T-helper 2 cell treated with Interferon-gamma antibody and Interleukin-4, amounts not matched to agents 5 μg/mL and 100 μg/mL, for 36 hours (primary cell): ENCODE data around the gene KLHL36.

Source experiments
- DNase-seq: peaks from one replicate; pipeline ENCODE4 v3.0.0; 2021; ENCODE audit warnings: low spot score
- H3K27ac Mint-ChIP-seq: one replicate; pipeline ENCODE4 v1.8.0; 2021; ENCODE audit warnings: mild to moderate bottlenecking, mixed read lengths
- H3K27me3 Mint-ChIP-seq: one replicate; pipeline ENCODE4 v1.8.0; 2021; ENCODE audit warnings: low read depth, mixed read lengths
- H3K36me3 Mint-ChIP-seq: one replicate; pipeline ENCODE4 v1.8.0; 2021; ENCODE audit warnings: low read depth, mixed read lengths
- H3K4me1 Mint-ChIP-seq: one replicate; pipeline ENCODE4 v1.8.0; 2021; ENCODE audit warnings: low read depth, mixed read lengths
- H3K4me3 Mint-ChIP-seq: one replicate; pipeline ENCODE4 v1.8.0; 2022; ENCODE audit warnings: mild to moderate bottlenecking, moderate library complexity, mixed read lengths
- H3K9me3 Mint-ChIP-seq: one replicate; pipeline ENCODE4 v1.8.0; 2021; ENCODE audit warnings: mixed read lengths

KLHL36 gene

GRCh38 chr16:84661418-84662060, 13.2 kb downstream of the KLHL36 start:
- Mint-ChIP-seq H3K4me1 (peaks cover 3% of the 10 kb centered on the region), H3K9me3 (no peaks in the 10 kb centered on the region), H3K27ac (no peak overlapping the region), H3K27me3 (no peaks in the 10 kb centered on the region), H3K36me3 (peaks cover 56% of the 10 kb centered on the region), H3K4me3 (no peak overlapping the region)
- DNase-seq = no peak

DNA sequence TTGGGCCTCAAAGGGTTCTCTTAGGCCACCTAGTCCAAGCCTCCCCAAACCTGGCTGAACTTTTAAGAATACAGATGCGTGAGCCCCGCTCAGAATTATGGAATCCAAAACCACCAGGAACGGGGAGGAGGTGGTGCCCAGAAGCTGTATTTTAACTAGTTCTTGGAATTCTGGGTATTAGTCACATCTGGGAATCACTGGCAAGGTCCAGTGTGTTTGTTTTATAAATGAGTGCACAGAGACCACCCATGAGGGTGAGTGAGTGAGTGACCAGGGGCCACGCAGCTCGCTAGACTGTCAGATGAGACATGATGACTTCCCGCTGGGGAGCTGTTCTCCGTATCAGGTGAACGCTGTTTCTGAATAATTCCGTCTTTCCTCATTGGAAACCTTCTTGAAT, 14.2 kb downstream of the KLHL36 start:
- Mint-ChIP-seq H3K4me1 (no peaks in the 10 kb centered on the region), H3K4me3 (no peak overlapping the region), H3K27ac (no peak overlapping the region), H3K9me3 (no peaks in the 10 kb centered on the region), H3K36me3 (peaks cover 56% of the 10 kb centered on the region), H3K27me3 (no peaks in the 10 kb centered on the region)
- no peak for DNase-seq

DNA sequence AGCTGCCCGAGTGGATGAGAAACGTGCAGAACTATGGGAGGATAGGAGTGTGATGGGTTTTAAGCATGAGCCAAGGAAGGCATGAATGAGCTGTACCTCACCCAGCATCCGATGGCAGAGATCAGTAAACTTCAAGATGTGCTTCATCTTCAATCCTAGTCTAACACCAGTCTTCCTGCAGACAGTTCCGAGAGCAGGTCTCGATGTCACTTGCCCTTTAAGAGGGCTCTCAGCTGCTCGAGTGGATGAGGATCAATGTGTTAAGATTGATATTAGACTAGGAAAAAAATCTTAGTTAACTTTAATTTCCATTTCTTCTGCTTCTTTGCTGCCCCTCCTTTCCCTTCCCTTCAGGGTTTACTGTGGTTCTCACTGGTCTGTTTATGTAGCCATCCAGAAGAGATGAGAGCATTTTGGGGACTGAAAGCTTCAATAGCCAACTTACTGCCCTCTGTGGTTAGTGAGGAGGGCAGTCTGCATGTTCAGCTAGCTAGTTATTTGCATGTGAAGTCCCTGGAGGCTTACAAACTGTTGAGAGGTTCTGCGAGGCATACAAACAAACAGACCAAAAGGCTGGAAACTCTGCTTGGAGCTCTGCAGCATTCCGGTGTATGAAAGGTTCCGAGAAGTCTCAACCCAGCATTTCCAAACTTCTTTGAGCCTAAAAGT, 15.3 kb downstream of the KLHL36 start:
- H3K4me3 Mint-ChIP-seq = no peak overlapping the region
- no peaks in the 10 kb centered on the region for H3K4me1 Mint-ChIP-seq
- H3K36me3 Mint-ChIP-seq = peaks cover 47% of the 10 kb centered on the region
- H3K27me3 Mint-ChIP-seq = no peaks in the 10 kb centered on the region
- no peaks in the 10 kb centered on the region for H3K9me3 Mint-ChIP-seq
- H3K27ac Mint-ChIP-seq = no peak overlapping the region
- DNase-seq = no peak

- no peak overlapping the region for H3K4me3 Mint-ChIP-seq
- no peak for DNase-seq
Observed at GRCh38 chr16:84665359-84665758, 17.0 kb downstream of the KLHL36 start.

GRCh38 chr16:84665843-84666242, 17.5 kb downstream of the KLHL36 start:
- Mint-ChIP-seq H3K9me3 (no peaks in the 10 kb centered on the region), H3K27ac (no peak overlapping the region), H3K4me3 (no peak overlapping the region), H3K36me3 (peaks cover 35% of the 10 kb centered on the region), H3K4me1 (no peaks in the 10 kb centered on the region), H3K27me3 (no peaks in the 10 kb centered on the region)
- no peak for DNase-seq

More at GRCh38 chr16:84665359-84665758, 17.0 kb downstream of the KLHL36 start:
- Mint-ChIP-seq H3K27me3 (no peaks in the 10 kb centered on the region), H3K36me3 (peaks cover 39% of the 10 kb centered on the region), H3K4me1 (no peaks in the 10 kb centered on the region), H3K9me3 (no peaks in the 10 kb centered on the region), H3K27ac (no peak overlapping the region)

DNA sequence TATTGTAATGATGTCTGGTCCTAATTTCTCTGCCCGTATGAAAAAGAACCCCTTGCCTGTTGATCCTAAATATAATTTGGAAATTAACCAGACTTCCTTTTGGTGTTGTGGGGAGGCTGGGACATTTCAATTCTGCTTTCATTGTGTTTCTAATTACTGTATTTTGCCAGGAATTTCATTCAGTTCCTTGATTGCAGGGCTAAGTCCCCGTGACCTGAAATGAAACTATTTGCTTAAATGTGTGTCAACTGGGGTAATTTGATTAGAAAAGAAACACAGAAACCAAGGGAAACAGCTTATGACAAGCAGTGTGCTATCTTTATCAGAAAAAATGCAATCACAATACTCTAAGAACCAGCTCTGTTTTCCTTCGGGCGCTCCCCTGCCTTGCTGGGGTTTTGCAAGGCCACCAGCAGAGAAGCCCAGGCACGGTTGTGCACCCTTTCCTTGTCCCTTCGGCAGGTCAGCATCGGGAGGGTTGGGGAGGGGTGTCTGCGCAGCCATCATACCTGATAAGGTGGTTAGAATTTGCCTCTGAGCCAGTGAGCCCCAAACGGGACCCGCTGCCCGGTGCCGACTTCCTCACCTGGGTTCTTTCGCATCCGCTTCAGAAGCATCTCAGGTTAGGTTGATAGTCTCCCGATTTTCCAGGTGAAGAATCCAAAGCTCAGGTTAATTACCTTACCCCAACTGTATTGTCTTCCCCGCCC, 19.4 kb downstream of the KLHL36 start:
- DNase-seq = no peak
- Mint-ChIP-seq H3K4me1 (peaks cover 3% of the 10 kb centered on the region), H3K36me3 (peaks cover 23% of the 10 kb centered on the region), H3K9me3 (no peaks in the 10 kb centered on the region), H3K27me3 (no peaks in the 10 kb centered on the region), H3K4me3 (no peak overlapping the region), H3K27ac (no peak overlapping the region)

- H3K4me1 Mint-ChIP-seq = peaks cover 3% of the 10 kb centered on the region
- H3K27ac Mint-ChIP-seq = no peak overlapping the region
- H3K4me3 Mint-ChIP-seq = no peak overlapping the region
- DNase-seq = no peak
- H3K27me3 Mint-ChIP-seq = no peaks in the 10 kb centered on the region
- H3K36me3 Mint-ChIP-seq = peaks cover 8% of the 10 kb centered on the region
- no peaks in the 10 kb centered on the region for H3K9me3 Mint-ChIP-seq
Observed at GRCh38 chr16:84670063-84670462, 21.8 kb downstream of the KLHL36 start.

DNA sequence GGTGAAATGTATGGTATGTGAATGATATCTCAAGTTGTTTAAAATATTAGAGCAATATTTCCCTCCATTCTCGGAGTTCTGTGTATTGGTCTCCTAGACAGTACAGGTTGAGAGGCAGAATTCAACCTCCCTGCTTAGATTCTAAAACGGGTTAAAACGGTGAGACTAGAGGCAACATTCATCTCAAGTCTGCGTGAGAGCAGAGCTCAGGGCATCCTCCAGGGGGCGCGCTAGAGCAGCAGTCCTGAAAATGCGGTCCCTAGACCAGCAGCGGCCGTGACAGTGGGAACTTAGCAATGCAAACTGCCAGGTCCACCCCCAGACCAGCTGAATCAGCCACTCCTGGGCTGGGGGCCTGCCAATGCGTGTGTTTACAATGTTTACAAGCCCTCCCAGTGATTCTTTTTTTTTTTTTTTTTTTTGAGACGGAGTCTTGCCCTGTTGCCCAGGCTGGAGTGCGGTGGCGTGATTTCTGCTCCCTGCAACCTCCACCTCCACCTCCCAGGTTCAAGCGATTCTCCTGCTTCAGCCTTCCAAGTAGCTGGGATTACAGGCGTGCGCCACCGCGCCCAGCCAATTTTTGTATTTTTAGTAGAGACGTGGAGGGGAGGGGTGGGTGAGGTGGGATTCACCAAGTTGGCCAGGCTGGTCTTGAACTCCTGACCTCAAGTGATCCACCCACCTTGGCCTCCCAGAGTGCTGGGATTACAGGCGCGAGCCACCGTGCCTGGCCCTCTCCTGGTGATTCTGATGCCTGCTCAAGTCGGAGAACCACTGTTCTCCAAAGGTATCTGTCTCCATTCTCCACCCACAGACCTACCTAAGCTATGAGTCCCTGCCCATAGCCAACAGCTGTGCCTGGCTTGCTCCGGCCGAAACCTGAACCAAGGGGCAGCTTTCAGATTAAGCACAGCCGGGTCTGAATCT, 24.2 kb downstream of the KLHL36 start:
- Mint-ChIP-seq H3K27ac (no peak overlapping the region), H3K9me3 (no peaks in the 10 kb centered on the region), H3K4me1 (peaks cover 3% of the 10 kb centered on the region), H3K36me3 (no peaks in the 10 kb centered on the region), H3K4me3 (no peak overlapping the region), H3K27me3 (peaks cover 5% of the 10 kb centered on the region)
- peak; percentile 67 for DNase-seq

DNA sequence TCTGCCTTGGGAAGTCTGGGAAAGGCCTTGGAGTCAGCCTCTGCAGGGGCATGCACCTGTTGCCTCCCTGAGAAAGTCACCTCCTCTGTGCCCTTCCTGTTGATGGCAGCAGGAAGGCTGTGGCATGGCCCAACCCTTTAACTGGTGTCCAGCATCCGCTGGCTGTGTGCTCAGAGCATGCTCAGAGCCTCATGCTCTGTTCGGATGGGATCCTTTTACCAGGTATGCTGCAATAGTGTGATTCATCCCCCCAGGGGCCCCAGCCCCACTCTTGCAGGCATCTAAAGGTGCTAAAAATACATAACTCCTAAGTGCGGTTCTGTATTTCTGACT, 24.9 kb downstream of the KLHL36 start:
- H3K9me3 Mint-ChIP-seq = no peaks in the 10 kb centered on the region
- peaks cover 9% of the 10 kb centered on the region for H3K27me3 Mint-ChIP-seq
- no peak for DNase-seq
- no peak overlapping the region for H3K27ac Mint-ChIP-seq
- H3K36me3 Mint-ChIP-seq = no peaks in the 10 kb centered on the region
- peaks cover 3% of the 10 kb centered on the region for H3K4me1 Mint-ChIP-seq
- H3K4me3 Mint-ChIP-seq = no peak overlapping the region

DNA sequence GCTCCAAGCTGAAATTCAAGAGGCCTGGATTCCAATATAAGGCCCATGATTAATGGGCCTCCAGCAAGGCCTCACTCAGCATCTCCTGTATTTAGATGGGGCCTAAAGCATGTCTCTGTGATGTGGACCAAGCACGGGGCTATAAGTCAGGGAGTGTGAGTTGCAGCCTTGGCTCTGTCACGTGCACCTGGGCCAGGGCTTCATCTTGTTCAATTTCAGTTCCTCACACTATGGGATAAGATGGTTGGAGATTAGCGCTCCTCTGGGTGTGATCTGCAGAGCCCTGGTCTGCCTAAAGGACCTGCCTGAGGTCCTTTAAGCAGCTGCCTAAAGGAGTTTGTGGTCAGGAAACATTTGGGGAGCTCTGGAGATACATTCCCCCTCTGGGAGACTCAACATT, 25.2 kb downstream of the KLHL36 start:
- H3K27ac Mint-ChIP-seq = no peak overlapping the region
- no peaks in the 10 kb centered on the region for H3K36me3 Mint-ChIP-seq
- no peak for DNase-seq
- H3K4me1 Mint-ChIP-seq = peaks cover 3% of the 10 kb centered on the region
- H3K9me3 Mint-ChIP-seq = no peaks in the 10 kb centered on the region
- no peak overlapping the region for H3K4me3 Mint-ChIP-seq
- H3K27me3 Mint-ChIP-seq = peaks cover 9% of the 10 kb centered on the region

GRCh38 chr16:84675423-84675822, 27.1 kb downstream of the KLHL36 start:
- Mint-ChIP-seq H3K4me1 (peaks cover 3% of the 10 kb centered on the region), H3K27ac (no peak overlapping the region), H3K36me3 (no peaks in the 10 kb centered on the region), H3K9me3 (no peaks in the 10 kb centered on the region), H3K4me3 (no peak overlapping the region), H3K27me3 (peaks cover 18% of the 10 kb centered on the region)
- DNase-seq = no peak

GRCh38 chr16:84675884-84676283, 27.6 kb downstream of the KLHL36 start:
- Mint-ChIP-seq H3K27me3 (peaks cover 23% of the 10 kb centered on the region), H3K27ac (no peak overlapping the region), H3K4me1 (peaks cover 3% of the 10 kb centered on the region), H3K9me3 (no peaks in the 10 kb centered on the region), H3K4me3 (no peak overlapping the region), H3K36me3 (no peaks in the 10 kb centered on the region)
- no peak for DNase-seq

- Mint-ChIP-seq H3K27me3 (peaks cover 29% of the 10 kb centered on the region), H3K27ac (no peak overlapping the region), H3K4me3 (no peak overlapping the region), H3K9me3 (no peaks in the 10 kb centered on the region), H3K36me3 (no peaks in the 10 kb centered on the region), H3K4me1 (peaks cover 2% of the 10 kb centered on the region)
- DNase-seq = no peak
Observed at GRCh38 chr16:84677017-84677803, 28.9 kb downstream of the KLHL36 start.
